ES-I3 (cell line): ENCODE data around the gene CDCA7L.
"Not testable (repeated sequence)": the region's sequence is repeated elsewhere in the genome, so short reads cannot be mapped to it uniquely, and the experiment has no call there.

Experiments used
- H3K36me3 ChIP-seq: 2 replicates; pipeline ENCODE4 v1.6.1; 2013; ENCODE audit warnings: mild to moderate bottlenecking, low read length, control low read depth, moderate library complexity; ENCODE audit not compliant: insufficient read depth
- H3K4me1 ChIP-seq: 2 replicates; pipeline ENCODE4 v1.6.1; 2013; ENCODE audit warnings: mild to moderate bottlenecking, control low read depth, low read length; ENCODE audit not compliant: insufficient read depth
- H3K9ac ChIP-seq: 2 replicates; pipeline ENCODE4 v1.6.1; 2013; ENCODE audit warnings: low read depth, mild to moderate bottlenecking, low read length, moderate library complexity
- H3K9me3 ChIP-seq: 2 replicates; pipeline ENCODE4 v1.6.1; 2013; ENCODE audit warnings: mild to moderate bottlenecking, low read length, moderate library complexity; ENCODE audit not compliant: control insufficient read depth, insufficient read depth

CDCA7L gene

GRCh38 chr7:21934808-21935207 lies 10.9 kb downstream of the CDCA7L start:
- Histone ChIP-seq H3K9ac (no peak overlapping the region), H3K36me3 (no peaks in the 10 kb centered on the region; the same call in 1 of the 2 replicates), H3K9me3 (no peaks in the 10 kb centered on the region)

GRCh38 chr7:21933293-21933692 lies 12.4 kb downstream of the CDCA7L start:
- not testable (repeated sequence) for H3K9me3 ChIP-seq, H3K4me1 ChIP-seq, H3K9ac ChIP-seq, H3K36me3 ChIP-seq

More at GRCh38 chr7:21934808-21935207, 10.9 kb downstream of the CDCA7L start:
- H3K4me1 ChIP-seq, result peaks cover 7% of the 10 kb centered on the region

GRCh38 chr7:21927693-21928092 lies 18.0 kb downstream of the CDCA7L start:
- Histone ChIP-seq H3K9ac (no peak overlapping the region), H3K9me3 (no peaks in the 10 kb centered on the region), H3K4me1 (peaks cover 20% of the 10 kb centered on the region), H3K36me3 (no peaks in the 10 kb centered on the region)

- Histone ChIP-seq H3K36me3 (no peaks in the 10 kb centered on the region), H3K4me1 (peaks cover 20% of the 10 kb centered on the region), H3K9me3 (no peaks in the 10 kb centered on the region), H3K9ac (no peak overlapping the region)
Observed at GRCh38 chr7:21926448-21926847, 19.3 kb downstream of the CDCA7L start.

- H3K9me3 ChIP-seq, result no peaks in the 10 kb centered on the region
- H3K4me1 ChIP-seq, result peaks cover 20% of the 10 kb centered on the region
- no peak overlapping the region for H3K9ac ChIP-seq
- no peaks in the 10 kb centered on the region for H3K36me3 ChIP-seq
Observed at GRCh38 chr7:21923658-21924057, 22.0 kb downstream of the CDCA7L start.

- Histone ChIP-seq H3K4me1 (peaks cover 20% of the 10 kb centered on the region), H3K36me3 (no peaks in the 10 kb centered on the region), H3K9ac (no peak overlapping the region), H3K9me3 (no peaks in the 10 kb centered on the region)
Observed at GRCh38 chr7:21922605-21923004, 23.1 kb downstream of the CDCA7L start.

- no peaks in the 10 kb centered on the region for H3K9me3 ChIP-seq
- peaks cover 20% of the 10 kb centered on the region for H3K4me1 ChIP-seq
- H3K9ac ChIP-seq, result no peak overlapping the region
- no peaks in the 10 kb centered on the region for H3K36me3 ChIP-seq
Observed at GRCh38 chr7:21920936-21921335, 24.8 kb downstream of the CDCA7L start.

GRCh38 chr7:21918216-21918615 lies 27.5 kb downstream of the CDCA7L start:
- peaks cover 1% of the 10 kb centered on the region for H3K4me1 ChIP-seq
- peaks cover 8% of the 10 kb centered on the region; the same call in 1 of the 2 replicates for H3K36me3 ChIP-seq
- no peak overlapping the region for H3K9ac ChIP-seq
- no peaks in the 10 kb centered on the region for H3K9me3 ChIP-seq

GRCh38 chr7:21916629-21917028 lies 29.1 kb downstream of the CDCA7L start:
- no peak overlapping the region for H3K9ac ChIP-seq
- H3K36me3 ChIP-seq, result peaks cover 8% of the 10 kb centered on the region; the same call in 1 of the 2 replicates

GRCh38 chr7:21916176-21916575 lies 29.5 kb downstream of the CDCA7L start:
- Histone ChIP-seq H3K4me1 (no peaks in the 10 kb centered on the region), H3K9me3 (no peaks in the 10 kb centered on the region), H3K9ac (no peak overlapping the region), H3K36me3 (peaks cover 8% of the 10 kb centered on the region; the same call in 1 of the 2 replicates)

More at GRCh38 chr7:21916629-21917028, 29.1 kb downstream of the CDCA7L start:
- H3K4me1 ChIP-seq, result no peaks in the 10 kb centered on the region
- H3K9me3 ChIP-seq, result no peaks in the 10 kb centered on the region

- H3K4me1 ChIP-seq, result no peaks in the 10 kb centered on the region
- no peak overlapping the region for H3K9ac ChIP-seq
- no peaks in the 10 kb centered on the region for H3K9me3 ChIP-seq
- peaks cover 8% of the 10 kb centered on the region; the same call in 1 of the 2 replicates for H3K36me3 ChIP-seq
Observed at GRCh38 chr7:21915140-21915539, 30.6 kb downstream of the CDCA7L start.

- H3K4me1 ChIP-seq, result no peaks in the 10 kb centered on the region
- no peaks in the 10 kb centered on the region for H3K9me3 ChIP-seq
- H3K36me3 ChIP-seq, result peaks cover 8% of the 10 kb centered on the region; the same call in 1 of the 2 replicates
- no peak overlapping the region for H3K9ac ChIP-seq
Observed at GRCh38 chr7:21914671-21915070, 31.0 kb downstream of the CDCA7L start.

- Histone ChIP-seq H3K4me1 (no peaks in the 10 kb centered on the region), H3K9ac (no peak overlapping the region), H3K9me3 (no peaks in the 10 kb centered on the region), H3K36me3 (peaks cover 12% of the 10 kb centered on the region; the same call in 1 of the 2 replicates)
Observed at GRCh38 chr7:21912931-21913780, 32.5 kb downstream of the CDCA7L start.

GRCh38 chr7:21912305-21912704 lies 33.4 kb downstream of the CDCA7L start:
- H3K9me3 ChIP-seq, result no peaks in the 10 kb centered on the region
- no peak overlapping the region for H3K9ac ChIP-seq
- no peaks in the 10 kb centered on the region for H3K4me1 ChIP-seq
- H3K36me3 ChIP-seq, result peaks cover 18% of the 10 kb centered on the region

GRCh38 chr7:21911341-21911875 lies 34.3 kb downstream of the CDCA7L start:
- Histone ChIP-seq H3K9ac (no peak overlapping the region), H3K36me3 (peaks cover 18% of the 10 kb centered on the region), H3K4me1 (no peaks in the 10 kb centered on the region), H3K9me3 (no peaks in the 10 kb centered on the region)
